ENCODE results near the gene RBMS3.

DNA sequence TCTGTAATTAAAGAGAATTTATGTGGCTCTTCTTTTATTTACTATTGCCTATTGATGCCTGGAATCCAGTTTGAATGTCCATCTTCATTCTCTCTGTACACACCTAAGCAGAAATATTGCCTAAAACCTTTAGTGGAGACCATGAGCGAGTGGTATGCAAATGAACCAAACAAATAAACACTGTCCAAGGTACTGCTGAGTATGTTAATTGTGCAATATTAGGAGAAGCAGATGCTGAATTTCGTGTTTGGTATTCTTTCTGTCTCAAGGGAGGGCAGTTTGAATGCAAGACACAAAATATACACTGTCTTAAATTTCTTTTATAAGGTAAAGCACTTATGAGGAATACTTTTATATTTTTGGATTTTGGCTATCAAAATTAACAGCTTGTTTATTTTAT is 440.9 kb downstream of the RBMS3 start:
- TF ChIP-seq, protein P1, sequence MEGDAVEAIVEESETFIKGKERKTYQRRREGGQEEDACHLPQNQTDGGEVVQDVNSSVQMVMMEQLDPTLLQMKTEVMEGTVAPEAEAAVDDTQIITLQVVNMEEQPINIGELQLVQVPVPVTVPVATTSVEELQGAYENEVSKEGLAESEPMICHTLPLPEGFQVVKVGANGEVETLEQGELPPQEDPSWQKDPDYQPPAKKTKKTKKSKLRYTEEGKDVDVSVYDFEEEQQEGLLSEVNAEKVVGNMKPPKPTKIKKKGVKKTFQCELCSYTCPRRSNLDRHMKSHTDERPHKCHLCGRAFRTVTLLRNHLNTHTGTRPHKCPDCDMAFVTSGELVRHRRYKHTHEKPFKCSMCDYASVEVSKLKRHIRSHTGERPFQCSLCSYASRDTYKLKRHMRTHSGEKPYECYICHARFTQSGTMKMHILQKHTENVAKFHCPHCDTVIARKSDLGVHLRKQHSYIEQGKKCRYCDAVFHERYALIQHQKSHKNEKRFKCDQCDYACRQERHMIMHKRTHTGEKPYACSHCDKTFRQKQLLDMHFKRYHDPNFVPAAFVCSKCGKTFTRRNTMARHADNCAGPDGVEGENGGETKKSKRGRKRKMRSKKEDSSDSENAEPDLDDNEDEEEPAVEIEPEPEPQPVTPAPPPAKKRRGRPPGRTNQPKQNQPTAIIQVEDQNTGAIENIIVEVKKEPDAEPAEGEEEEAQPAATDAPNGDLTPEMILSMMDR (IDR thresholded peaks at IDR 0.05) = no peak
- no peak for TF ChIP-seq EP300 (IDR thresholded peaks at IDR 0.05)

Measured in upper lobe of left lung (tissue), 4 donors.